CD4-positive, alpha-beta T cell (primary cell): ENCODE measurements around the gene SAMD8. TPM values are rescaled to one million over a fixed set of nuclear protein-coding genes. Genes with fewer than 3 reads are reported as not detected.

Experiments used
- ATAC-seq: fragments of 200-7000 bp; cut with Tn5 transposase; one replicate; pipeline ENCODE4 v1.10.0; 2022; ENCODE audit warnings: mild to moderate bottlenecking; ENCODE audit not compliant: poor library complexity
- CTCF ChIA-PET: fragments of 350-600 bp; sonication (Branson Sonifier 250); formaldehyde crosslinking; loops from one replicate; lab custom pipeline; 2021; ENCODE audit warnings: antibody characterized with exemption, inconsistent platforms; lab: Charles Lee
- POLR2A ChIA-PET: fragments of 350-600 bp; sonication (Branson Sonifier 250); formaldehyde crosslinking; loops from one replicate; lab custom pipeline; 2021; ENCODE audit warnings: antibody characterized with exemption, inconsistent platforms; lab: Charles Lee
- DNase-seq, 14 experiments: peaks; one replicate each; pipeline ENCODE4 v3.0.0-alpha.2; 2013 to 2020; ENCODE audit warnings: mixed read lengths in 2 of 14
- H3K27ac ChIP-seq, 2 donors: one replicate each; pipeline versions ENCODE4 v1.5.1 to v1.7.0; 2013; ENCODE audit warnings: low read length in 2 of 2, low read depth in 1 of 2, mild to moderate bottlenecking in 1 of 2
- H3K27me3 ChIP-seq, 2 experiments: 1 replicate in 1 of 2; 2 replicates in 1 of 2; pipeline versions ENCODE4 v1.6.1 to v1.7.0; 2013; ENCODE audit warnings: low read length in 2 of 2, control low read depth in 1 of 2, mild to moderate bottlenecking in 1 of 2, moderate library complexity in 1 of 2; ENCODE audit not compliant: insufficient read depth in 2 of 2, control insufficient read depth in 1 of 2
- H3K36me3 ChIP-seq: one replicate; pipeline ENCODE4 v1.6.1; 2013; ENCODE audit warnings: low read length, control low read depth; ENCODE audit not compliant: insufficient read depth
- H3K4me1 ChIP-seq: one replicate; pipeline ENCODE4 v1.6.1; 2013; ENCODE audit warnings: low read length, control low read depth; ENCODE audit not compliant: insufficient read depth
- H3K4me3 ChIP-seq: one replicate; pipeline ENCODE4 v1.5.1; 2013; ENCODE audit warnings: mild to moderate bottlenecking, low read length, moderate library complexity
- H3K9me3 ChIP-seq, 2 experiments: 1 replicate in 1 of 2; 2 replicates in 1 of 2; pipeline versions ENCODE4 v1.6.1 to v1.7.0; 2013; ENCODE audit warnings: low read length in 2 of 2, mild to moderate bottlenecking in 2 of 2, control low read depth in 1 of 2, moderate library complexity in 1 of 2; ENCODE audit not compliant: control insufficient read depth in 1 of 2, insufficient read depth in 1 of 2
- H3K27ac Mint-ChIP-seq: one replicate; pipeline ENCODE4 v1.8.0; 2020; ENCODE audit warnings: mixed read lengths
- H3K27me3 Mint-ChIP-seq: one replicate; pipeline ENCODE4 v1.8.0; 2021; ENCODE audit warnings: mixed read lengths
- H3K36me3 Mint-ChIP-seq: one replicate; pipeline ENCODE4 v1.8.0; 2021; ENCODE audit warnings: low read depth, mixed read lengths
- H3K4me1 Mint-ChIP-seq: one replicate; pipeline ENCODE4 v1.8.0; 2021; ENCODE audit warnings: low read depth, mixed read lengths
- H3K4me3 Mint-ChIP-seq: one replicate; pipeline ENCODE4 v1.8.0; 2020; ENCODE audit warnings: mild to moderate bottlenecking, mixed read lengths
- H3K9me3 Mint-ChIP-seq: one replicate; pipeline ENCODE4 v1.8.0; 2020; ENCODE audit warnings: mixed read lengths
- CTCF ChIP-seq: fragments of 200-600 bp; IDR thresholded peaks from one replicate; pipeline ENCODE4 v1.8.0; 2022; ENCODE audit warnings: antibody characterized with exemption, mild to moderate bottlenecking
- intact Hi-C, 2 experiments: fragments of 100-400 bp; cut with DNase I in 1 of 2; cut with micrococcal nuclease in 1 of 2; formaldehyde crosslinking; loops; one replicate each; pipeline versions ENCODE4 v1.15.1 to v1.9.0; 2023 to 2025; cut with DNase I, micrococcal nuclease
- total RNA-seq, 174 experiments: library from RNA in 2 of 174; stranded (reverse) in 2 of 174; gene quantifications; one replicate each; pipeline ENCODE4 v1.2.3 and lab custom pipeline; 2021 to 2026

SAMD8 gene
- total RNA-seq, 2 experiments from 2014 or later = 34.1 to 37.4 TPM

GRCh38 chr10:75063461-75064230 lies 47.8 kb upstream of the SAMD8 start:
- POLR2A ChIA-PET = interaction anchor here (1.0 kb wide), 1 partner anchor 16 kb away, joined by 3 read pairs; no protein-coding TSS in a partner anchor

GRCh38 chr10:75065076-75065475 lies 46.4 kb upstream of the SAMD8 start:
- no peaks in the 10 kb centered on the region for H3K4me1 ChIP-seq
- ChIA-PET CTCF (no interaction called here), POLR2A (interaction anchor here (0.6 kb wide), 1 partner anchor 724 kb away, joined by 5 read pairs; no protein-coding TSS in a partner anchor)
- no peak for DNase-seq
- no peak overlapping the region for H3K4me3 ChIP-seq
- intact Hi-C loops = no loop called here
- TF ChIP-seq CTCF = no peak
- Mint-ChIP-seq H3K4me3 (no peak overlapping the region), H3K9me3 (no peaks in the 10 kb centered on the region), H3K36me3 (no peaks in the 10 kb centered on the region), H3K27me3 (no peaks in the 10 kb centered on the region), H3K4me1 (no peaks in the 10 kb centered on the region), H3K27ac (no peak overlapping the region)
- no peaks in the 10 kb centered on the region for H3K27me3 ChIP-seq
- H3K27ac ChIP-seq = no peak overlapping the region
- H3K9me3 ChIP-seq = no peaks in the 10 kb centered on the region
- no peaks in the 10 kb centered on the region for H3K36me3 ChIP-seq
- no peak for ATAC-seq

More at GRCh38 chr10:75063461-75064230, 47.8 kb upstream of the SAMD8 start:
- no peak overlapping the region for H3K27ac ChIP-seq
- Mint-ChIP-seq H3K4me1 (no peaks in the 10 kb centered on the region), H3K36me3 (no peaks in the 10 kb centered on the region), H3K4me3 (no peak overlapping the region), H3K9me3 (no peaks in the 10 kb centered on the region), H3K27ac (no peak overlapping the region), H3K27me3 (no peaks in the 10 kb centered on the region)
- no peaks in the 10 kb centered on the region for H3K27me3 ChIP-seq
- intact Hi-C loops = no loop called here
- ATAC-seq (no peak), DNase-seq (no peak)
- CTCF ChIA-PET = no interaction called here
- H3K4me1 ChIP-seq = no peaks in the 10 kb centered on the region
- TF ChIP-seq CTCF = no peak
- H3K4me3 ChIP-seq = no peak overlapping the region
- H3K9me3 ChIP-seq = no peaks in the 10 kb centered on the region
- H3K36me3 ChIP-seq = no peaks in the 10 kb centered on the region

- ChIA-PET POLR2A (no interaction called here), CTCF (no interaction called here)
- Mint-ChIP-seq H3K9me3 (no peaks in the 10 kb centered on the region), H3K36me3 (no peaks in the 10 kb centered on the region), H3K27ac (no peak overlapping the region), H3K4me1 (no peaks in the 10 kb centered on the region), H3K27me3 (no peaks in the 10 kb centered on the region), H3K4me3 (no peak overlapping the region)
- TF ChIP-seq CTCF = no peak
- no peaks in the 10 kb centered on the region for H3K36me3 ChIP-seq
- H3K27ac ChIP-seq = no peak overlapping the region
- no peaks in the 10 kb centered on the region for H3K4me1 ChIP-seq
- no peaks in the 10 kb centered on the region for H3K27me3 ChIP-seq
- intact Hi-C loops = no loop called here
- H3K9me3 ChIP-seq = no peaks in the 10 kb centered on the region
- no peak for DNase-seq
- no peak overlapping the region for H3K4me3 ChIP-seq
- no peak for ATAC-seq
These were observed 45.2 kb upstream of the SAMD8 start for GRCh38 chr10:75066271-75066670.
